Neural crest cell (in vitro differentiated cells): ENCODE results near the gene PRDM16. TPM values are rescaled to one million over a fixed set of nuclear protein-coding genes. Genes with fewer than 3 reads are reported as not detected.
A peak's percentile ranks its signal among the peaks of the same experiment; 100 is the strongest.

Source experiments
- DNase-seq: peaks from one replicate; pipeline ENCODE4 v3.0.0; 2021; ENCODE audit warnings: low read depth, mixed read lengths, low spot score
- H3K27ac Mint-ChIP-seq: one replicate; pipeline ENCODE4 v1.8.0; 2021; ENCODE audit warnings: mild to moderate bottlenecking, mixed read lengths; ENCODE audit not compliant: unreplicated experiment
- H3K27me3 Mint-ChIP-seq: 2 replicates; pipeline ENCODE4 v1.8.0; 2021; ENCODE audit warnings: low read depth, mild to moderate bottlenecking, mixed read lengths
- H3K36me3 Mint-ChIP-seq: 2 replicates; pipeline ENCODE4 v1.8.0; 2021; ENCODE audit warnings: low read depth, mild to moderate bottlenecking, mixed read lengths
- H3K4me1 Mint-ChIP-seq: 2 replicates; pipeline ENCODE4 v1.8.0; 2021; ENCODE audit warnings: mixed read lengths
- H3K4me3 Mint-ChIP-seq: one replicate; pipeline ENCODE4 v1.8.0; 2021; ENCODE audit warnings: mild to moderate bottlenecking, mixed read lengths
- H3K9me3 Mint-ChIP-seq: 2 replicates; pipeline ENCODE4 v1.8.0; 2021; ENCODE audit warnings: mixed read lengths
- total RNA-seq: library from RNA; stranded (reverse); gene quantifications from 2 replicates; pipeline ENCODE4 v1.2.1, GENCODE V29; 2021
- TF ChIP-seq, protein P1 (sequence below): fragments of 200-600 bp; sonication (generic); conservative IDR thresholded peaks from 2 replicates; pipeline ENCODE4 v1.5.0; 2021; ENCODE audit warnings: antibody characterized with exemption, mild to moderate bottlenecking

Gene PRDM16
- total RNA-seq, 1 donor from 2014 or later: 11.7 TPM

DNA sequence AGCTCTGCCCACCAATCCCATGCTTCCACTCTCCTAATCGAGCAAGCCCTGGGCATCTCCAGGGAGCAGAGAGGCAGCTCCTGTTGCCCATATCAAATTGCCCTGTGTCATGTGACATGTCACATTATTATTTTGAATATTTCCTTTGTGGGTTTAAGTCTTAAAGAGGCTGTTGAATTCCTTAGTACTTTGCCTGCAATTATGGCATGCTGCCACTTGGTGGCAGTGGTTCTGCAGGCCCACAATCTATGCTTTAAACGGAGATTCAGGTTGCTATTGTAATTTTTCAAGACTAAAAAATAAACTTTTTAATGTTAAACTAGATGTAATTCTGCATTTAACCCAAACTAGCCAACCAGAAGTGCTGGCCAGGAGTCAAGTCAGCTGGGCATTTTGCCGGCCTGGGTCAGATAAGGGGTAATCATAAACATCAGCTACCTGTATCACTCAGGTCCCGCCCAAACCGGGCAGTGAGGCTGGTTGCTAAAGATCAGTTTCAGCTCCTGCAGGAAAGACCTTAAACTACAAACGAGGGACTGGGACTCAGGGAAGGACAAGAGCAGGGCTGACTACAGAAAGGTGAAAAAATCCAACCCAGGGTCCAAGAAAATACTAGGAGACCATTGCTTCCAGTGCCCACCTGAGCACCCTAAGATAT lies 348.2 kb downstream of the PRDM16 start:
- Mint-ChIP-seq H3K4me1 (peaks cover 7% of the 10 kb centered on the region), H3K9me3 (peaks cover 2% of the 10 kb centered on the region), H3K27ac (no peak overlapping the region), H3K4me3 (no peak overlapping the region), H3K36me3 (peaks cover 5% of the 10 kb centered on the region), H3K27me3 (no peaks in the 10 kb centered on the region)
- TF ChIP-seq, protein P1, sequence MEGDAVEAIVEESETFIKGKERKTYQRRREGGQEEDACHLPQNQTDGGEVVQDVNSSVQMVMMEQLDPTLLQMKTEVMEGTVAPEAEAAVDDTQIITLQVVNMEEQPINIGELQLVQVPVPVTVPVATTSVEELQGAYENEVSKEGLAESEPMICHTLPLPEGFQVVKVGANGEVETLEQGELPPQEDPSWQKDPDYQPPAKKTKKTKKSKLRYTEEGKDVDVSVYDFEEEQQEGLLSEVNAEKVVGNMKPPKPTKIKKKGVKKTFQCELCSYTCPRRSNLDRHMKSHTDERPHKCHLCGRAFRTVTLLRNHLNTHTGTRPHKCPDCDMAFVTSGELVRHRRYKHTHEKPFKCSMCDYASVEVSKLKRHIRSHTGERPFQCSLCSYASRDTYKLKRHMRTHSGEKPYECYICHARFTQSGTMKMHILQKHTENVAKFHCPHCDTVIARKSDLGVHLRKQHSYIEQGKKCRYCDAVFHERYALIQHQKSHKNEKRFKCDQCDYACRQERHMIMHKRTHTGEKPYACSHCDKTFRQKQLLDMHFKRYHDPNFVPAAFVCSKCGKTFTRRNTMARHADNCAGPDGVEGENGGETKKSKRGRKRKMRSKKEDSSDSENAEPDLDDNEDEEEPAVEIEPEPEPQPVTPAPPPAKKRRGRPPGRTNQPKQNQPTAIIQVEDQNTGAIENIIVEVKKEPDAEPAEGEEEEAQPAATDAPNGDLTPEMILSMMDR: peak; percentile 71
- DNase-seq: no peak

DNA sequence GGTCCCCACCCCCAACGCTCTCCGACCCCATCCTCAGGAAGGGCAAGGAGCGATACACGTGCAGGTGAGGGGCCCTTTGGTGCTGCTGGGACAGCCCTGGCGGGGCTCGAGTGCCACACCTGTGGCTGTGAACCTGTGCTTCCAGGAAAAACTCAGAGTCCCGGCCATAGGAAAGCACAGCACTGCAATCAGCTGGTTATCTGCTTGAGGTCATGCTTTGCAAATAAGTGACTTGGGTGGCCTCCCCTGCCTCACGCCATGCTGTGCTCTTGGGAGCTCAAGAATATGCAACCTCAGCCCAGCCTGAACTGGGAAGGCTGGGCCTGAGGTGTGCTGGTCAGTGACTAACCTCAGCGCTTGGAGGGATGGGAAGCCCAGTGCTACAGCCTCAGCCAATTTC lies 348.9 kb downstream of the PRDM16 start:
- no peak for DNase-seq
- Mint-ChIP-seq H3K27ac (no peak overlapping the region), H3K9me3 (peaks cover 2% of the 10 kb centered on the region), H3K36me3 (peaks cover 5% of the 10 kb centered on the region), H3K4me3 (no peak overlapping the region), H3K4me1 (peaks cover 8% of the 10 kb centered on the region), H3K27me3 (no peaks in the 10 kb centered on the region)
- TF ChIP-seq, protein P1: no peak

DNA sequence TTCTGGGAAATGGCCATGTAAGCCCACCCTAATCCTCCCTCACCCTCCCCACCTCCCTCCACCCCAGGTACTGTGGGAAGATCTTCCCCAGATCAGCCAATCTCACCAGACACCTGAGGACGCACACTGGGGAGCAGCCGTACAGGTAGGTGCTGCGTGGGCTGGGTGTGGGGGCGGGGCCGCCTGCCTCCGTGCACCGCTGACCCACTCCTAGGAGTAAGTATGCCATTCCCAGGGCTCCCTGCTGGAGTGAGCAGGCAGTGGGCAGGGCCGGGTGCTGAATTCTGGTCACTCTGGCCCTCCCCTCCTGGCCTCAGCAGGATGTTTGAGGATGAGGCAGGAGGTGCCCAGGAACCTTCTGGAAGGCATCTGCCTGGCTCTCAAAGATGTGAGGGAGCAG lies 349.6 kb downstream of the PRDM16 start:
- H3K27me3 Mint-ChIP-seq: no peaks in the 10 kb centered on the region
- H3K9me3 Mint-ChIP-seq: peaks cover 2% of the 10 kb centered on the region
- no peak overlapping the region for H3K4me3 Mint-ChIP-seq
- DNase-seq: no peak
- H3K36me3 Mint-ChIP-seq: peaks cover 5% of the 10 kb centered on the region
- TF ChIP-seq, protein P1: no peak
- peaks cover 8% of the 10 kb centered on the region for H3K4me1 Mint-ChIP-seq
- H3K27ac Mint-ChIP-seq: no peak overlapping the region

DNA sequence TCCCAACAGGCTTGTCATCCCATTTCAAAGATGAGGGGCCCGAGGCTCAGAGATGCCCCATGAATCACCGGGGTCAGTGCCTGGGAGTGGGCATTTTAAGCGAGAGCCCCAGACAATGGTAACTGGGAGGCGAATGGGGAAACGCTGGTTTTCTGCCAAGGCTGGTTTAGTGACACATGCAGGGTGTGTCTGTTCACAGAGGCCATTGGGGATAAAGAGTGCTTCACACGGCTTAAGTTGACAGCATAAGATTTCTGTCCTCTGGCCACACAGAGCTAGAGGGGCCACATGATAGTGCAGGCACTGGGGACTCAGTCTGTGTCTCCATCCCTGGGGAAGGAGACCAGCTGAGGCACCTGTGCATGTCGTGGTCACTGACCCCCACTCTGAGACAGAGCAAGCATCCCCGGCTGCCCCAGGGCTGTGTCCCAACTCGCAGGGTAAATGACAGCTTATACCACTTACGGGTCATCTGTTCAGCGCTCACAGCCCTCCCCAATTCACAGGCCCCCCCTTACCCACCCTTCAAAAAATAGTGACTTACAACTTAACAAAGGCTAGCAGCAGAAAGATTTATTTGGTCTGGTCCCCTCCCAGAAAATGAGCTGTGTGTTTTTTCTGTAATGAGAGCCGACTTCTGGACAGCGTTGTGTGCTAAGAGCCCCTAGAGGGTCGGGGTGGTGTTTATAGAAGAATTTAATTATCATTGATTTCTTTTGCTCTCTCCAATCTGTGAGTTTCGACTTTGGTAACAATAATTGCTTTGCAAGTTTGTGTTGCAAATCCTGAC lies 350.6 kb downstream of the PRDM16 start:
- Mint-ChIP-seq H3K9me3 (peaks cover 2% of the 10 kb centered on the region), H3K27me3 (peaks cover 4% of the 10 kb centered on the region), H3K4me3 (no peak overlapping the region), H3K4me1 (peaks cover 13% of the 10 kb centered on the region), H3K36me3 (peaks cover 5% of the 10 kb centered on the region), H3K27ac (no peak overlapping the region)
- TF ChIP-seq, protein P1: no peak
- no peak for DNase-seq

DNA sequence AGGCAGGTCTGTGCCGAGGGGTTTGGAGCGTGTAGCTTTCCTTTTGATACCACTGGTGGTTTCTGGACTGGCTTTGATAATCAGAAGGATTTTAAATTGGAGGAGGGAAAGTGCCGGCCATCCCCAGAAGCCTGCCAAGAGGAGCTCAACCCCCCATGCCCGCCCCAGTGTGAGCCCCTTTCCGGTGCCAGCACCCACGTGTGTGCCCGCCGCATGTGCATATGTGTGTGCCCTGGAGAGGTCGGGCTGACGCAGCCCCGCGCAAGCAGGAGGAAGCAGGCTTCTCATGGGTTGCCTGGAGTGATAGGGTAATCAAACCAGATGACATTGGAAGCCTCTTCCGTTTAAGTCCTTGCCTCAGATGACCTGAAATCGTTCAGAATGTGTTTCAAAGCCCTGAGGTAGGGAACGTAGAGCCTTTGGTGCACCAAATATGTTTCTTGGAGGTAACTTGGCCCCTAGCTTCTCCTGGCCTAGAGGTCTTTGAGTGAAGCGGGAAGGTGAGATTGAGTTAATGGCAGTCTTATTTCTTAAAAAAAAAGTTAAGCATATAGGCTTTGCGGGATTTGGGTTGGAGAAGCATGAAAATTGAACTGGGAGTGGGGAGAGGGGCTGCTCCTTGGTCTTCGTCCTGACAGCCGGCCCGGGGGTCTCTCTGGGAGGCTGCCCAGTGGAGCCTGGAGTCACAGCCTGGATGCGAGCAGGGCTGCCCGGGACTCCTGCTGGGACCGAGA lies 351.4 kb downstream of the PRDM16 start:
- no peak for DNase-seq
- H3K27ac Mint-ChIP-seq: no peak overlapping the region
- H3K9me3 Mint-ChIP-seq: peaks cover 2% of the 10 kb centered on the region
- no peak overlapping the region for H3K4me3 Mint-ChIP-seq
- peaks cover 4% of the 10 kb centered on the region for H3K27me3 Mint-ChIP-seq
- H3K4me1 Mint-ChIP-seq: peaks cover 13% of the 10 kb centered on the region
- TF ChIP-seq, protein P1: no peak
- H3K36me3 Mint-ChIP-seq: peaks cover 5% of the 10 kb centered on the region
